Effector CD8-positive, alpha-beta T cell (primary cell): ENCODE results near the gene GTF3C2.

ENCODE experiments used
- DNase-seq: peaks from one replicate; lab custom pipeline; 2025; lab: John Stamatoyannopoulos, UW
- total RNA-seq, 4 experiments: gene quantifications; one replicate each; lab custom pipeline; 2026; lab: John Stamatoyannopoulos, UW

The GTF3C2 gene
- 80.1 to 101 (median 88.7) reads per million in 4 experiments for total RNA-seq

- DNase-seq = peak; percentile 86
Observed at GRCh38 chr2:27356382-27357181, at the start of gene GTF3C2. TSS of gene GTF3C2 (minus strand) at chr2:27356764. CDS start at chr2:27343554, 13,210 bp downstream.

GRCh38 chr2:27400348-27401135, 44.0 kb upstream of the GTF3C2 start:
- no peak for DNase-seq

GRCh38 chr2:27398962-27399361, 42.4 kb upstream of the GTF3C2 start:
- DNase-seq = no peak

GRCh38 chr2:27393225-27393624, 36.7 kb upstream of the GTF3C2 start:
- no peak for DNase-seq

- DNase-seq = no peak
Observed at GRCh38 chr2:27390822-27391679, 34.5 kb upstream of the GTF3C2 start.

- no peak for DNase-seq
Observed at GRCh38 chr2:27381577-27382181, 25.1 kb upstream of the GTF3C2 start.

GRCh38 chr2:27380626-27381545, 24.3 kb upstream of the GTF3C2 start, which contains the start of gene ZNF513:
TSS of gene ZNF513 (minus strand) at chr2:27380734. CDS start at chr2:27380526, 208 bp downstream.
- DNase-seq = peak; percentile 76

- no peak for DNase-seq
Observed at GRCh38 chr2:27379836-27380625, 23.5 kb upstream of the GTF3C2 start.

GRCh38 chr2:27379383-27379835, 22.8 kb upstream of the GTF3C2 start:
- no peak for DNase-seq

- DNase-seq = no peak
Observed at GRCh38 chr2:27378809-27379290, 22.3 kb upstream of the GTF3C2 start.

GRCh38 chr2:27378096-27378808, 21.7 kb upstream of the GTF3C2 start:
- DNase-seq = no peak

GRCh38 chr2:27377618-27378095, 21.1 kb upstream of the GTF3C2 start:
- no peak for DNase-seq

GRCh38 chr2:27376866-27377617, 20.5 kb upstream of the GTF3C2 start:
- DNase-seq = no peak

GRCh38 chr2:27376151-27376865, 19.7 kb upstream of the GTF3C2 start:
- no peak for DNase-seq

- DNase-seq = no peak
Observed at GRCh38 chr2:27375513-27376099, 19.0 kb upstream of the GTF3C2 start.

GRCh38 chr2:27373567-27373966, 17.0 kb upstream of the GTF3C2 start:
- no peak for DNase-seq

- no peak for DNase-seq
Observed at GRCh38 chr2:27372937-27373336, 16.4 kb upstream of the GTF3C2 start.
